H9 (cell line): ENCODE data around the gene CROCC. TPM values are rescaled to one million over a fixed set of nuclear protein-coding genes. Genes with fewer than 3 reads are reported as not detected.

Source experiments
- DNase-seq: peaks from one replicate; pipeline ENCODE4 v3.0.0-alpha.2; 2017
- H2AFZ ChIP-seq: one replicate; pipeline ENCODE4 v1.6.1; 2013; ENCODE audit warnings: mild to moderate bottlenecking, low read length, control low read depth, moderate library complexity
- H2AK5ac ChIP-seq: 2 replicates; pipeline ENCODE4 v1.6.1; 2013; ENCODE audit warnings: low read length, control low read depth, mixed read lengths; ENCODE audit not compliant: insufficient read length
- H2BK120ac ChIP-seq: one replicate; pipeline ENCODE4 v1.6.1; 2013; ENCODE audit warnings: low read depth, mild to moderate bottlenecking, low read length, control low read depth, inconsistent platforms; ENCODE audit not compliant: poor library complexity, severe bottlenecking
- H2BK12ac ChIP-seq: 2 replicates; pipeline ENCODE4 v1.6.1; 2013; ENCODE audit warnings: low read length, control low read depth, mixed read lengths, low read depth; ENCODE audit not compliant: insufficient read length
- H2BK15ac ChIP-seq: 2 replicates; pipeline ENCODE4 v1.6.1; 2013; ENCODE audit warnings: low read depth, low read length, control low read depth
- H2BK20ac ChIP-seq: one replicate; pipeline ENCODE4 v1.6.1; 2013; ENCODE audit warnings: low read depth, mild to moderate bottlenecking, low read length, control low read depth, inconsistent platforms; ENCODE audit not compliant: poor library complexity, severe bottlenecking
- H2BK5ac ChIP-seq: 2 replicates; pipeline ENCODE4 v1.6.1; 2013; ENCODE audit warnings: low read length, control low read depth, mixed read lengths; ENCODE audit not compliant: insufficient read length
- H3K14ac ChIP-seq: 2 replicates; pipeline ENCODE4 v1.6.1; 2013; ENCODE audit warnings: low read length, control low read depth; ENCODE audit not compliant: insufficient read depth
- H3K18ac ChIP-seq: 2 replicates; pipeline ENCODE4 v1.6.1; 2013; ENCODE audit warnings: low read depth, mild to moderate bottlenecking, mixed read lengths, low read length, control low read depth; ENCODE audit not compliant: insufficient read length
- H3K23ac ChIP-seq: 2 replicates; pipeline ENCODE4 v1.6.1; 2013; ENCODE audit warnings: low read length, control low read depth, mixed read lengths, low read depth; ENCODE audit not compliant: insufficient read length
- H3K23me2 ChIP-seq: 2 replicates; pipeline ENCODE4 v1.6.1; 2013; ENCODE audit warnings: low read depth, mild to moderate bottlenecking, mixed read lengths, low read length, control low read depth; ENCODE audit not compliant: insufficient read length, poor library complexity, severe bottlenecking
- H3K27ac ChIP-seq: 2 replicates; pipeline ENCODE4 v1.5.1; 2013; ENCODE audit warnings: low read length, control low read depth, mixed read lengths, low read depth; ENCODE audit not compliant: insufficient read length
- H3K27me3 ChIP-seq: 2 replicates; pipeline ENCODE4 v1.6.1; 2013; ENCODE audit warnings: low read length, control low read depth, inconsistent platforms; ENCODE audit not compliant: insufficient read depth
- H3K4ac ChIP-seq: 2 replicates; pipeline ENCODE4 v1.6.1; 2013; ENCODE audit warnings: low read depth, mild to moderate bottlenecking, control low read depth, inconsistent platforms, low read length, moderate library complexity
- H3K4me1 ChIP-seq: 2 replicates; pipeline ENCODE4 v1.6.1; 2013; ENCODE audit warnings: low read length, control low read depth, inconsistent platforms; ENCODE audit not compliant: insufficient read depth
- H3K4me2 ChIP-seq: 2 replicates; pipeline ENCODE4 v1.6.1; 2013; ENCODE audit warnings: low read length, control low read depth, mixed read lengths; ENCODE audit not compliant: insufficient read length, insufficient read depth
- H3K56ac ChIP-seq: 2 replicates; pipeline ENCODE4 v1.6.1; 2013; ENCODE audit warnings: low read depth, mild to moderate bottlenecking, mixed read lengths, low read length, control low read depth; ENCODE audit not compliant: insufficient read length
- H3K79me1 ChIP-seq: 2 replicates; pipeline ENCODE4 v1.6.1; 2013; ENCODE audit warnings: low read depth, mild to moderate bottlenecking, moderate library complexity, low read length, control low read depth, inconsistent platforms; ENCODE audit not compliant: insufficient read depth, poor library complexity, severe bottlenecking
- H3K79me2 ChIP-seq: 2 replicates; pipeline ENCODE4 v1.6.1; 2013; ENCODE audit warnings: low read length, control low read depth, inconsistent platforms; ENCODE audit not compliant: insufficient read depth
- H3K9ac ChIP-seq: 2 replicates; pipeline ENCODE4 v1.6.1; 2013; ENCODE audit warnings: low read length, control low read depth, mixed read lengths; ENCODE audit not compliant: insufficient read length; ENCODE audit errors: extremely low read depth
- H3K9me3 ChIP-seq: one replicate; pipeline ENCODE4 v1.6.1; 2013; ENCODE audit warnings: low read depth, low read length, inconsistent platforms; ENCODE audit not compliant: control insufficient read depth
- H3T11ph ChIP-seq: one replicate; pipeline ENCODE4 v1.6.1; 2013; ENCODE audit warnings: mild to moderate bottlenecking, low read length, control low read depth, inconsistent platforms
- H4K20me1 ChIP-seq: one replicate; pipeline ENCODE4 v1.6.1; 2013; ENCODE audit not compliant: control insufficient read depth, insufficient read length, insufficient read depth
- H4K5ac ChIP-seq: 2 replicates; pipeline ENCODE4 v1.6.1; 2013; ENCODE audit warnings: low read depth, mild to moderate bottlenecking, mixed read lengths, low read length, control low read depth; ENCODE audit not compliant: insufficient read length
- H4K8ac ChIP-seq: replicated peaks from 2 replicates; pipeline ENCODE4 v1.6.1; 2013; ENCODE audit warnings: low read length, control low read depth, mixed read lengths, low read depth; ENCODE audit not compliant: insufficient read length
- H4K91ac ChIP-seq: 2 replicates; pipeline ENCODE4 v1.6.1; 2013; ENCODE audit warnings: low read depth, mild to moderate bottlenecking, moderate library complexity, mixed read lengths, low read length, control low read depth; ENCODE audit not compliant: insufficient read length
- H3K27ac Mint-ChIP-seq, 3 experiments: 2 replicates in 2 of 3; 3 replicates in 1 of 3; pipeline ENCODE4 v1.8.0; 2020 to 2021; ENCODE audit warnings: mixed read lengths in 3 of 3, mild to moderate bottlenecking in 1 of 3, moderate library complexity in 1 of 3
- H3K27me3 Mint-ChIP-seq: 2 replicates; pipeline ENCODE4 v1.8.0; 2021; ENCODE audit warnings: low read depth, mild to moderate bottlenecking, moderate library complexity, mixed read lengths
- H3K36me3 Mint-ChIP-seq, 3 experiments: 2 replicates in 2 of 3; 3 replicates in 1 of 3; pipeline ENCODE4 v1.8.0; 2020 to 2021; ENCODE audit warnings: low read depth in 3 of 3, mixed read lengths in 3 of 3; ENCODE audit not compliant: insufficient read depth in 1 of 3
- H3K4me1 Mint-ChIP-seq, 2 experiments: 2 replicates each; pipeline ENCODE4 v1.8.0; 2020; ENCODE audit warnings: mixed read lengths in 2 of 2
- H3K4me3 Mint-ChIP-seq, 2 experiments: 2 replicates in 1 of 2; 3 replicates in 1 of 2; pipeline ENCODE4 v1.8.0; 2020 to 2021; ENCODE audit warnings: mild to moderate bottlenecking in 2 of 2, mixed read lengths in 2 of 2, moderate library complexity in 1 of 2
- H3K9me3 Mint-ChIP-seq, 2 experiments: 2 replicates in 1 of 2; 3 replicates in 1 of 2; pipeline ENCODE4 v1.8.0; 2020; ENCODE audit warnings: mild to moderate bottlenecking in 2 of 2, mixed read lengths in 2 of 2, moderate library complexity in 1 of 2
- CTCF ChIP-seq: fragments of 200-600 bp; sonication (generic); conservative IDR thresholded peaks from 3 replicates; pipeline ENCODE4 v1.8.0; 2021; ENCODE audit warnings: antibody characterized with exemption, mild to moderate bottlenecking
- WGBS: extraction: QIAGEN DNeasy Blood & Tissue Kit; methylation state at CpG from one replicate; pipeline ENCODE4 v1.1.7; 2013; ENCODE audit warnings: missing lambda C conversion rate, low lambda C conversion rate, mixed read lengths; ENCODE audit not compliant: insufficient read length; ENCODE audit errors: extremely low coverage; 5-methylcytosine and 5-hydroxymethylcytosine counted together
- total RNA-seq: library from RNA; stranded (reverse); gene quantifications from 2 replicates; pipeline ENCODE4 v1.2.1, GENCODE V29; 2021

The CROCC gene
- total RNA-seq, 1 experiment from 2014 or later: 40.7 TPM

GRCh38 chr1:16998589-16998988 is 76.9 kb downstream of the CROCC start:
- Histone ChIP-seq H3K4me2 (no peak overlapping the region), H2BK12ac (no peak overlapping the region), H3K56ac (no peak overlapping the region), H3K9ac (no peak overlapping the region), H3K4me1 (no peaks in the 10 kb centered on the region), H3K4ac (no peak overlapping the region), H3K27me3 (no peaks in the 10 kb centered on the region), H4K20me1 (no peaks in the 10 kb centered on the region), H3K23ac (no peak overlapping the region), H4K5ac (no peak overlapping the region), H2BK120ac (no peak overlapping the region), H4K91ac (no peak overlapping the region), H2BK15ac (no peak overlapping the region), H3T11ph (no peak overlapping the region), H3K27ac (no peak overlapping the region), H2BK20ac (no peak overlapping the region), H2AFZ (no peak overlapping the region), H4K8ac (no peak overlapping the region), H3K23me2 (no peaks in the 10 kb centered on the region), H2AK5ac (no peak overlapping the region), H3K9me3 (no peaks in the 10 kb centered on the region), H2BK5ac (no peak overlapping the region), H3K79me1 (no peaks in the 10 kb centered on the region), H3K79me2 (no peaks in the 10 kb centered on the region), H3K18ac (no peak overlapping the region), H3K14ac (no peak overlapping the region)
- DNase-seq: no peak
- Mint-ChIP-seq H3K9me3 (no peaks in the 10 kb centered on the region), H3K27me3 (no peaks in the 10 kb centered on the region), H3K27ac (no peak overlapping the region), H3K4me1 (no peaks in the 10 kb centered on the region), H3K4me3 (no peak overlapping the region), H3K36me3 (peaks cover 16 to 51% (median 40%) of the 10 kb centered on the region in 3 experiments)
- TF ChIP-seq CTCF: no peak
- no CpG with 5 or more reads among the region's 10 CpGs for WGBS
